ENCODE measurements around the gene GABBR1. TPM values are rescaled to one million over a fixed set of nuclear protein-coding genes. Genes with fewer than 3 reads are reported as not detected.

The GABBR1 gene
- total RNA-seq, result 10 to 100 TPM in 3 of 4 donors, 1 to 10 TPM in 1; 4.7 to 92.4 (median 16.9) TPM

- Histone ChIP-seq H3K9me3 (no peaks in the 10 kb centered on the region), H3K27me3 (no peaks in the 10 kb centered on the region), H3K27ac (peak within 1 kb of the TSS; percentile 74 to 83 (median 80)), H3K36me3 (no peaks in the 10 kb centered on the region), H3K4me3 (peak within 1 kb of the TSS; percentile 62 to 85 (median 73)), H3K4me1 (peaks cover 0 to 35% (median 7%) of the 10 kb centered on the region in 4 donors)
- TF ChIP-seq, protein P1, sequence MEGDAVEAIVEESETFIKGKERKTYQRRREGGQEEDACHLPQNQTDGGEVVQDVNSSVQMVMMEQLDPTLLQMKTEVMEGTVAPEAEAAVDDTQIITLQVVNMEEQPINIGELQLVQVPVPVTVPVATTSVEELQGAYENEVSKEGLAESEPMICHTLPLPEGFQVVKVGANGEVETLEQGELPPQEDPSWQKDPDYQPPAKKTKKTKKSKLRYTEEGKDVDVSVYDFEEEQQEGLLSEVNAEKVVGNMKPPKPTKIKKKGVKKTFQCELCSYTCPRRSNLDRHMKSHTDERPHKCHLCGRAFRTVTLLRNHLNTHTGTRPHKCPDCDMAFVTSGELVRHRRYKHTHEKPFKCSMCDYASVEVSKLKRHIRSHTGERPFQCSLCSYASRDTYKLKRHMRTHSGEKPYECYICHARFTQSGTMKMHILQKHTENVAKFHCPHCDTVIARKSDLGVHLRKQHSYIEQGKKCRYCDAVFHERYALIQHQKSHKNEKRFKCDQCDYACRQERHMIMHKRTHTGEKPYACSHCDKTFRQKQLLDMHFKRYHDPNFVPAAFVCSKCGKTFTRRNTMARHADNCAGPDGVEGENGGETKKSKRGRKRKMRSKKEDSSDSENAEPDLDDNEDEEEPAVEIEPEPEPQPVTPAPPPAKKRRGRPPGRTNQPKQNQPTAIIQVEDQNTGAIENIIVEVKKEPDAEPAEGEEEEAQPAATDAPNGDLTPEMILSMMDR (IDR thresholded peaks at IDR 0.05), result no peak
- peak in 1 of 2 donors; percentile 30 for TF ChIP-seq POLR2A (IDR thresholded peaks at IDR 0.05)
- DNase-seq, result peak; percentile 73 to 90 (median 80)
Measured at GRCh38 chr6:29632789-29633533, at the start of gene GABBR1. GABBR1 (minus strand) TSS chr6:29633183; CDS start chr6:29632385, 798 bp downstream.

- TF ChIP-seq, protein P1 (IDR thresholded peaks at IDR 0.05), result no peak
- no peak for TF ChIP-seq POLR2A (IDR thresholded peaks at IDR 0.05)
Measured at GRCh38 chr6:29681811-29682210, 48.8 kb upstream of the GABBR1 start.

GRCh38 chr6:29680904-29681303 is 47.9 kb upstream of the GABBR1 start, which contains the start of gene ZFP57:
ZFP57 (minus strand) TSS chr6:29681152; CDS start chr6:29677003, 4,149 bp downstream.
- TF ChIP-seq, protein P1 (IDR thresholded peaks at IDR 0.05), result no peak
- TF ChIP-seq POLR2A (IDR thresholded peaks at IDR 0.05), result no peak

More at GRCh38 chr6:29681811-29682210, 48.8 kb upstream of the GABBR1 start:
- H3K4me3 ChIP-seq, result no peak overlapping the region
- H3K9me3 ChIP-seq, result no peaks in the 10 kb centered on the region
- no peaks in the 10 kb centered on the region for H3K36me3 ChIP-seq
- no peak for DNase-seq
- no peak overlapping the region for H3K27ac ChIP-seq
- no peaks in the 10 kb centered on the region for H3K27me3 ChIP-seq
- H3K4me1 ChIP-seq, result no peaks in the 10 kb centered on the region

DNA sequence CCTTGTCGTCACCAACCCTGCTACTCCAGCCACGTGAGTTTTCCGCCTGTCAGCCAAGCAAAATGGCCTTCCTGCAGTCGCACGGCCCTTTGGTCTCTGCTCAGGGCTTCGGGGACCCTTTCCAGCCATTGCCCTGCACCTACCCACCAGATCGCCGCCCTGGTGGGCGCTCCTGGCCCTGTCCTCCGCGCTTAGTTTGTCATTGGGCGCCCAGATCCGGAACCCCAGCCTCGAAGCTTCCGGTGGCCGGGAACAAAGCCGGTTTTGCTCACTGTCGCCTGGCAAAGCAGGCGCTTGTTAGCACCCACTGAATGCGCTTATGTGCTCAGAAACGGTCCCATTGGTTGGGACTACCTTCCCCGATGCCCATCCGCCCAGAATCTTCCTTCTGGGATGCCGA is 47.4 kb upstream of the GABBR1 start:
- H3K36me3 ChIP-seq, result no peaks in the 10 kb centered on the region
- H3K4me1 ChIP-seq, result no peaks in the 10 kb centered on the region
- H3K4me3 ChIP-seq, result peak overlapping the region in 2 of 4 donors; percentile 6 to 8
- H3K27me3 ChIP-seq, result no peaks in the 10 kb centered on the region
- H3K27ac ChIP-seq, result no peak overlapping the region
- no peaks in the 10 kb centered on the region for H3K9me3 ChIP-seq
- TF ChIP-seq, protein P1 (IDR thresholded peaks at IDR 0.05), result no peak
- no peak for TF ChIP-seq POLR2A (IDR thresholded peaks at IDR 0.05)
- no peak for DNase-seq

More at GRCh38 chr6:29680904-29681303, 47.9 kb upstream of the GABBR1 start, which contains the start of gene ZFP57:
- Histone ChIP-seq H3K4me3 (peak within 1 kb of the TSS in 2 of 4 donors; percentile 6 to 8), H3K9me3 (no peaks in the 10 kb centered on the region), H3K36me3 (no peaks in the 10 kb centered on the region), H3K27me3 (no peaks in the 10 kb centered on the region), H3K27ac (no peak within 1 kb of the TSS), H3K4me1 (no peaks in the 10 kb centered on the region)
- no peak for DNase-seq

DNA sequence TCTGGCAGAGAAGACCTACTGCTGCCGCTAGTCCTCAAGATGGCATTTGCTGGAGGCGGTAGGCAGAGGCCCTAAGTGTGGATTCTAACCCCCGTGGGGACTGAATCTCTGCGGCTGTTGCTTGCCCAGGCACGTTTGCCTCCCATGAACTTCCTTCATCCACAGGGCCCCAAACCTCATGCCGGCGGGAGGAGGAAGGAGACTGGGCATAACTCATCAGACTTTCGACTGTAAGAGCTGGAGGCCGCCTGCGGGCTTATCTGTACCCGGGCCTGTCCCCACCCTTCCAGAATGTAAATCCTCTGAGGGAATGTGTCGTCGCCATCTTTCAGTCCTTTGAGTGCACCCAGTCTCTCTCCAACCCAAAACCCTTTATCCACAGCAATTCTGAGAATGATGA is 47.0 kb upstream of the GABBR1 start:
- TF ChIP-seq, protein P1 (IDR thresholded peaks at IDR 0.05), result no peak
- TF ChIP-seq POLR2A (IDR thresholded peaks at IDR 0.05), result no peak
- H3K9me3 ChIP-seq, result no peaks in the 10 kb centered on the region
- DNase-seq, result no peak
- no peaks in the 10 kb centered on the region for H3K4me1 ChIP-seq
- H3K36me3 ChIP-seq, result no peaks in the 10 kb centered on the region
- no peak overlapping the region for H3K27ac ChIP-seq
- H3K27me3 ChIP-seq, result no peaks in the 10 kb centered on the region
- H3K4me3 ChIP-seq, result no peak overlapping the region
